Liver (tissue), 3 donors: ENCODE results near the gene NFATC2.

Source experiments
- CTCF ChIP-seq: fragments of 150-350 bp; IDR thresholded peaks from 2 replicates; pipeline ENCODE4 v1.5.1; 2017; ENCODE audit warnings: improper control_type of control experiment, low read depth, low read length; ENCODE audit not compliant: missing input control
- RXRA ChIP-seq, 2 donors: IDR thresholded peaks; 2 replicates each; pipeline ENCODE4 v1.6.1; 2017 to 2018; ENCODE audit warnings: antibody characterized with exemption in 2 of 2, mild to moderate bottlenecking in 1 of 2
- TAF1 ChIP-seq: conservative IDR thresholded peaks from 2 replicates; pipeline ENCODE4 v1.6.1; 2016; ENCODE audit warnings: antibody characterized with exemption, mild to moderate bottlenecking
- YY1 ChIP-seq: IDR thresholded peaks from 2 replicates; pipeline ENCODE4 v1.6.1; 2016; ENCODE audit warnings: antibody characterized with exemption, mild to moderate bottlenecking
- donor health status: healthy.
- donor health status: healthy.

- TF ChIP-seq CTCF, result no peak
- TF ChIP-seq YY1, result no peak
- TF ChIP-seq TAF1, result no peak
- no peak for TF ChIP-seq RXRA (IDR thresholded peaks at IDR 0.05)
Measured at GRCh38 chr20:51437182-51437924, 105.2 kb downstream of the NFATC2 start.
